Testis (tissue), 2 donors: Measurements from ENCODE around the gene ATG16L1.

ENCODE experiments used
- POLR2A ChIP-seq: fragments of 450-650 bp; IDR thresholded peaks from one replicate; pipeline ENCODE4 v1.6.1; 2017; ENCODE audit warnings: antibody characterized with exemption, mild to moderate bottlenecking, moderate library complexity
- TF ChIP-seq, protein P1 (sequence below), 3 experiments: fragments of 450-650 bp in 2 of 3; fragments of 200-600 bp in 1 of 3; sonication (generic) in 1 of 3; IDR thresholded peaks; one replicate each; pipeline ENCODE4 v1.5.1; 2016 to 2019; ENCODE audit warnings: antibody characterized with exemption in 3 of 3, mild to moderate bottlenecking in 2 of 3, moderate library complexity in 1 of 3

DNA sequence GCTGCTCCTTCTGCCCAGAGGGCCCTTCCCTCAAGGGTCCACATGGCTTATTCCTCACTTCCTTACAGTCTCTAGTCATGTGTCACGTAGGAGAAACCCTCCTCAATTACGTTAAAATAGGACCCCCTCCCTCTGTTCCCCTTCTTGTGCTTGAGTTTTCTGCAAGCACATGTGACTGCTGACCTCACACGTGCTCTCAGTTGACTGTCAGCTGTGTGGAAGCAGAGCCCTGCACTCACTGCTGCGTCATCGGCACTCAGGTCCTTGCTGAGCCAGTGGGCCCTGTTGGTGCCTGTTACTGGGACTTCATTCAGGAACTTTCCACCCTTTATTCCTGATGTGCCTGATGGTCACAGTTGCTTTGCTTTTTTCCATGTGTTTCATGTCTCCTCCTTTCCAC is 11.1 kb downstream of the ATG16L1 start:
- TF ChIP-seq, protein P1, sequence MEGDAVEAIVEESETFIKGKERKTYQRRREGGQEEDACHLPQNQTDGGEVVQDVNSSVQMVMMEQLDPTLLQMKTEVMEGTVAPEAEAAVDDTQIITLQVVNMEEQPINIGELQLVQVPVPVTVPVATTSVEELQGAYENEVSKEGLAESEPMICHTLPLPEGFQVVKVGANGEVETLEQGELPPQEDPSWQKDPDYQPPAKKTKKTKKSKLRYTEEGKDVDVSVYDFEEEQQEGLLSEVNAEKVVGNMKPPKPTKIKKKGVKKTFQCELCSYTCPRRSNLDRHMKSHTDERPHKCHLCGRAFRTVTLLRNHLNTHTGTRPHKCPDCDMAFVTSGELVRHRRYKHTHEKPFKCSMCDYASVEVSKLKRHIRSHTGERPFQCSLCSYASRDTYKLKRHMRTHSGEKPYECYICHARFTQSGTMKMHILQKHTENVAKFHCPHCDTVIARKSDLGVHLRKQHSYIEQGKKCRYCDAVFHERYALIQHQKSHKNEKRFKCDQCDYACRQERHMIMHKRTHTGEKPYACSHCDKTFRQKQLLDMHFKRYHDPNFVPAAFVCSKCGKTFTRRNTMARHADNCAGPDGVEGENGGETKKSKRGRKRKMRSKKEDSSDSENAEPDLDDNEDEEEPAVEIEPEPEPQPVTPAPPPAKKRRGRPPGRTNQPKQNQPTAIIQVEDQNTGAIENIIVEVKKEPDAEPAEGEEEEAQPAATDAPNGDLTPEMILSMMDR (IDR thresholded peaks at IDR 0.05): no peak
- TF ChIP-seq POLR2A: no peak
